GM21529 (cell line): ENCODE data around the gene PTPN7.
"Not testable (repeated sequence)": the region's sequence is repeated elsewhere in the genome, so short reads cannot be mapped to it uniquely, and the experiment has no call there.

ENCODE experiments used
- ATAC-seq: cut with Tn5 transposase; IDR thresholded peaks from one replicate; pipeline ENCODE4 v1.9.1; 2021; ENCODE audit not compliant: unreplicated experiment

PTPN7 gene

DNA sequence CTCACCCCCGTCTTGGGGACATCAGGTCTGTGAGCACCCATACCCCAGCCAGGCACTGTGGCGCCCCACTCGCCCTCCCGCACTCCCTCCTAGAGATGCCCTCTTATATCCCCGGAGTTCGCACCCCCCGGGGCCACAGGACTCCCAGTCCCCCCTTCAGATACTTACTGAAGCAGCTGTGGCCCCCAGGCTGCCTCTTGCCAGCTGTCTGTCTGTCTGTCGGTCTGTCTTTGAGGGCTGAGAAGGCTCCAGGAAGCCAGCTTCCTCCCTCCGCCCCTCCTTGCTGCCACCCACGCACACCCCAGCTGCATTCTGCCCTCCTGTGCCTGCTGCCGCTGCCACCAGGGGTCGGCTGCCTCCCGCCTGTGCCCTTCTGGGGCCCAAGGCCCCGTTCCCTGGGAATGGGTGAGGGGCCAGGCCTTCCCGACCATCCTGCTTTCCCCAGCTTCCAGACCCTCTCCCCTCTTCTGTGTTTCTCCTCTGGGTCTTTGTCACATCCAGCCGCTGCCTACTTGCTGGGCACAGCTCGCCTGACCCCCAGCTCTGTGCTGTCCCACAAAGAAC lies at the start of gene PTPN7:
Gene PTPN7, minus strand, starts transcription at position 226 of the 564 bp plus-strand sequence. CDS start 1,200 bp downstream, outside the sequence.
- ATAC-seq = peak; percentile 38

DNA sequence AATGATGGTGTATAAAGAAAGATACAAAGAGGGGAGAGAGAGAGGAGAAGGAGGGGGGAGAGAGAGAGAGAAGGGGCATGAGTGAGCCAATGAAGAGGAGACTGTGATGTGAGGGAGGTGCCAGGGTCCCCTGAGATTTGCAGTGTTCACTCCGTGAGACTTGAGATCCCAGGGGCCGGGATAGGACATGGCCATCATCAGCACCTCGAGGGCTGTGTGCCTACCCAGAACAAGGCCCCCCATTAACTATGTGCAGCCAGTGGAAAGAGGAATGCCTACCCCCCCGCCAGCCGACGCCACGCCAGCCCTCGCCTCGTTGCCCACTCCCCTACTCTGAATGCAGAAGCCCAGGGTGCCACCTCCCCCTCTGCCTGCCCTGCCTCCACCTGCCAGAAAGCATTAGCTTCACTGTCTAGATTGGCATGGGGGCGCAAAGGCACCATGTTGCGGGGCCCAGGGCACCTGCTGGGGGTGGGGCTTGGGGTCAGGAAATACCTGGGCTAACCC lies 48.0 kb upstream of the PTPN7 start:
- no peak for ATAC-seq

DNA sequence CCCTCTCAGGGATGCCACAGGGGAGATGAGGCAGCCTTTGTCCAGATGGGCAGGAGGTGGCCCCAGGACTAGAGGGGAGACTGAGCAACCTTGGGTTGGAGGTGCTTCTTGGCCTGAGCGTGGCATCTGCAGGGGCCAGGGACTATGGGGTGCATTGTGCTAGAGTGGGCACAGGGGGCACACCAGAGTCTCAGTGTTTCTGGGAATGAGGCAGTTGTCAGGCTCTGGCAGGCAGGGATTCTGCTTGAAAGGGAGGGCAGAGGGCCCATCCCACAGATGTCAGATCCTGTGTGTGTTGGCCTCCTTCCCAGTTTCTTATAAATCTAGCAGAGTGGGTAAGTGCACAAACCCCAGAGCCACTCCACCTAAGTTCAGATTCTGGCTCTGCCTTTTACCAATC lies 46.9 kb upstream of the PTPN7 start:
- no peak for ATAC-seq

DNA sequence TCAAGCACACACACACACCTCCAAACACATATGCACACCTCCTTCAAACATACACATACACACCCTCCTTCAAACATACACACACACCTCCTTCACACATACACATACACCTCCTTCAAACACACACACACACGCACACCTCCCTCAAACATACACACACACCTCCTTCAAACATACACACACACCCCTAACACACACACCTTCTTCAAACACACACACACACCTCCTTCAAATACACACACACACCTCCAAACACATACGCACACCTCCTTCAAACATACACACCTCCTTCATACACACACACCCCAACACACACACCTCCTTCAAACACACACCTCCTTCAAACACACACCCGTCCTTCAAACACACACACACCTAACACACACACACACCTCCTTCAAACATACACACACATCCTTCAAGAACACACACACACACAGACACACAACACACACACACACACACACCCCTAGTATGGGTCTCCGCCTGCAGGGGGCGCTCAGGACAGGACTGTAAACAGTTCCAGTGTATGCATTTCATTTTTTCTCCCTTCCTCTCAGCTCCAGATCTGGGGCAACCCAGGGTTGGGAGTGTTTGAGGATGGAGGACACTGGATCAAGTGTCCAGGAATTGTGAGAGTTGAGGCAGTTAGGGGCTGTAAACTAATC lies 45.3 kb upstream of the PTPN7 start:
- no peak for ATAC-seq

DNA sequence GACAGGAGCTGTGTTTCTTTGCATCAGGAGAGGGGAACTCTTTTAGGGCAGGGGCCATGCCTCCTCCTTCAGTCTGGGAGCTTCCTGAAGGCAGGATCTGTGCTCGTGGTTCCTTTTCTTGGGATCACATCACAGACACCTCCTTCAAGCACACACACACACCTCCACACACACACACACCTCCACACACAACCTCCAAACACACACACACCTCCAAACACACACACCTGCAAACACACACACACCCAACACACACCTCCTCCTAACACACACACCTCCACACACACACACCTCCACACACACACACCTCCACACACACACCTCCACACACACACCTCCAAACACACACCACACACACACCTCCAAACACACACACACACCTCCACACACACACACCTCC lies 43.7 kb upstream of the PTPN7 start:
- no peak for ATAC-seq

DNA sequence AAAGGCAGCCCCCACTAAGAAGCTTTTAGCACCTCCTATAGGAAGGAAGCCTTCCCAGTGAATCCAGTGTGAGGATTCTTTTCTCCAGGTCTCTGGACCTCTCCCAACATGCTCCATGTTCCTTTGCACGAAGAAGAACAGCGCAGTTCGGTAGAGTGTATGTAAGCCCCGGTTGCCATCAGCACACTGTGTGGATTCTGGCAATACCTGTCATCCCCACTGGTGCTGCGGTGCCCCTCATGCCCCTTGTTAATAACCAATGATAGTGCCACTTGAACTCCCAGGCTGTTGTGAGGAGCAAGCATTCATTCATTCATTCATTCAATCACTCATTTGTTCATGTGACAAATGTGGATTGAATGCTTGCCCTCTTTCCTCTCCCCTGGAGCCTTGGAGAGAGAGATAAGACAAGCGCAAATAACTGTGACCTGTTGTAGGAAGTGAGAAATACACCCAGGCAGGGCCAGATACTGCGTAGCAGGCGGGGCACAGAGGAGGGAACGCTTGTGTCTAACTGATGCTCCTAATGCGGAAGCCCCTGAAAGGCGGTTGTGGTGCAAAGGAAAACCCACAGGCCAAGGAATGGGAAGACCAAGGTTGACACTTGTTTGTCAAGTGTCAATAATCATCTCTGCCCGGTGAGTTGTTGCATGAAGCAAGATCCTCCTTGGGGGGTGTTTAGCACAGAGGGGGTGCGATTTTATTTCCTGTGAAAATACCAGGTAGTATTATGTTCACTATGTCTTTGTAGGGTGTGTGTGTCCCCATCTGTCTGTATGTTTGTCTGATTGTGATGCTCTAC lies 43.0 kb upstream of the PTPN7 start:
- ATAC-seq = no peak

DNA sequence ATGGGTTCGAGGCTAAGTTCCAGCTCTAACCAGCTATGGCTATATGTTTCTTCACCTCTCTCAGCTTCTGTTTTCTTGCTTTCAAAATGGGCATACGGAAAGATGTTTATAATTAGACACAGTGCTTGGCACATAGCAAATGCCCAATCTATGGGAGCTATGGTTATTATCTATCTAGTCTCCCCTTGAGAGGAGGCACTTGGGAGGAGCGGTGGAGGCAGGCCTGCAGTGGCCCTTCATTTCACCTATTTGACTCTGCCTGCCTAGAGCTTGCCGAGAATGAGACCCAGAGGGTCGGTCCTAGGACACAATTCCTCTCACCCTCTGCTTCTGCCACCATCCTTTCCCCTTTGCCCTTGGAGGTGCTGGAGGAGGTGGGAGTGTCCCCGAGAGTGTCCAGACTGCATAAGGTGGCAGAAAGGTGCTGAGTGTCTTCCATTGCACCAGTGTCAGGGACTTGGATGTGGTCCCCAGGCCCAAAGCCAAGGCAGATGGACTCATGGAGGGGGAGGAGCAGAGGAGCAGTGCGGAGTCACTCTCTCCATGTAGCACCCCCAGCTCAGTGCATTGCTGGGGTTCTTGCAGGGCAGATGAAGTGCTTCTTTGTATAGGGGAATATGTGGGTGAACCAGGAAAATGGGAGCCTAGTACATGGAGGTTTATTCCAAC lies 42.2 kb upstream of the PTPN7 start:
- no peak for ATAC-seq

DNA sequence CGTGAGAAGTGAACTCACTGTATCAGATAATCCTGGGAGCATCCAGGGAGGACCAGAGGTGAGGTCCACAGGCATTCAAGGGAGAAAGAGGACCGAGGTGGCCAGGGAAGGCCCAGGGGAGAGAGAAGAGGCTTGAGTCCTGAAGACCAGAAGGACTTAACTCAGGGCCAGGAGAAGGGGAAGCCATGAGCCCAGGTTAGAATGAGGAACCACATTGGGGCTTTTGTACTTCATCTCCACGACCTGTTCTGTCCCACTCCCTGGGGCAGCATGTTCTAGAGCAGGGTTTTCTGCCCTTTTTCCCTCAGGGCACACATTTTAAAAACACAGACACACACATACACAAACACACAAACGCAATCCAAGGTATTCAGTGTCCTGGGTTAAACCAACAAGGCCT lies 41.6 kb upstream of the PTPN7 start:
- ATAC-seq = no peak

DNA sequence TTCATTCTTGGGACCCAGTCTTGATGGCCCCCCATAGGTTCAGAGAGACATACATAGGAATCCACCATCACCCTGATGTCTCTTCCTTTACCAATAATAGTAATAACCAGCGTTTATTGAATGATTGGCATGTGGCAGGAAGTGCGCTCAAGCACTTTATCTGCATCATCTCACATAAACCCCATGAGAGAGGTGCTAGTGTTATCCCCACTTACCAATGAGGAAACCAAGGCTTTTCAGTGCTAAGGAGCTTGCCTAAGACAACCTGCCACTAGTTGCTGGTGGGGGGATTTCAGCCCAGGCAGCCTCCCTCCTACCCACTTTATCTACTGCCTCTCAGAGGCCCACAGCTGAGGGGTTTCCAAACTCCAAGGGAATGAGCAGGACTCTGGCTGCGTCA lies 40.9 kb upstream of the PTPN7 start:
- ATAC-seq = no peak

DNA sequence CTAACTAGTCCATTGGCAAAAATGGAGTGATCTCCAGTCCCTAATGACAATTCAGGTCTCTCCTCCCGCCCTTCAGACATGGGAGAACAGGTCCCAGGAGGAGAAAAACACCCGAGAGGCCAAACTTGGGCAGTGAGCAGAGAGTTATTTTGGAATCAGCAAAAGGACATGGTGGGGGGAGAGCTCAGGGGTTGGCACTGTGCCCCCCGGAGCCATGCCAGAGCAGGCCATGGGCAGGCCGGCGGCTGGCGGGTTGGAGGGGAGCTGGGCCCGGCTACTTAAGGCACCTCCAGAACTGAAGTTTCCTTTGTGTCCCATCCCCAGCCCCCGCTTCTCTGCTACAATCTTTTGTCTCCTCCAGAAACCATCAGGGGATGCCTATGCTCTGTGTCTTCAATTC lies 40.3 kb upstream of the PTPN7 start:
- no peak for ATAC-seq

DNA sequence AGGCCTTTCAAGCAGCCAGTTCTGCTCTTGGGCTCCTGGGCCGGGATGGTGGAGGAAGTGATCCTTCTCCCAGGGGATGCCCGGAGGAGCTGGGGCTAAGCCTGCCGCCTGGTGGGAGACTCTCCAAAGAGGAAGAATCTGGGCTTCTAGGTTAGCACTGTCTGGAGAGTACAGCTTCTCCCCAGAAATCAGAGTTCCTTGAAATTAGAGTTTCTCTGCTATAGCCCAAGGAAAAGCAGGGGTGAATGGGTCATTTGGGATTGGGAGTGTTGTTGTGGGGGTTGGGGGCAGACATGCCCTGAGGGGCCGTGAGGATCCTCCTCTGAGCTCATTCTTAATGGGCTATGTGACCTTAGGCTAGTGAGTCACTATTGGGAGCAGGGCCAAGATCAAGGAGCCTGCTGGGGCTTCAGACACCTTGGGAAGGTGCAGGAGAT lies 39.7 kb upstream of the PTPN7 start:
- ATAC-seq = no peak

DNA sequence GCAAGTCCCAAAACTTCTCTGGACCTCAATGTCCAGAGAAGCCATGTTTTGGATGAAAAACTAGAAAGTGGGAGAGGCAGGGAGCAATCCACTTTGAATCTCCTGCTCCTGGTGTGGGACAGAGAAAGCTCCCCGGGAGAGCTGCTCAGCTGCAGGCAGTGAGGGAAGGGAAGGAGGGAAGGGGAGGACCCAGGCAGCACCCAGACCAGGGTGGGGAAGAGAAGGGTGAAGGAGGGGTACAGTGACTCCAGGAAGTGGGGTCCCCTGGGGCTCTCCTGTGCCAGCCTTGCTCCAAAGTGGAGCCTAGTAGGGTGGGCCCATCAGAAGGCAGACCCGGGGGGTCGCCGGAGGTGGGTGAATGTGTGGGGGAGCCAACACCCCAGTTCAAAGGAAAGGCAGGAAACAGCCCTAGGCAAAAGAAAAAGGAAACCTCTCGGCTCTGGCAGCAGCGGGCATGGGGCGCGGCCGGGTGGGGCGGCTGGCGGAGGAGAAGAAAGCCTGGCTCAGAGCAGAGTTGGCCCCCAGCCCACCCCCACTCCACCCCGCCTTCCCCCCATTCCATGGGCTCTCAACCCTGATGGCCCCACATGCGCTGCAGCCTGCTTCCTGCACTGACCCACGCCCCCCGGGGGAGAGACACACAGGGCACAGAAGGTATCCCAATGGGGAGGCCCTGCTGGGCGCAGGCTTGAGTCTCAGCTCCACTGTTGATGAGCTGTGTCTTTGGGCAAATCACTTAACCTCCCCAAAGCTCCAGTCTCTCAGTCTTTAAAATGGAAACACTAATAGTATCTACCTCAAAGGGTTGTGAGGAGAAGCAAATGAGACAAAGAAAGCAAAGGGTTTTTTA lies 38.9 kb upstream of the PTPN7 start:
- ATAC-seq = no peak

DNA sequence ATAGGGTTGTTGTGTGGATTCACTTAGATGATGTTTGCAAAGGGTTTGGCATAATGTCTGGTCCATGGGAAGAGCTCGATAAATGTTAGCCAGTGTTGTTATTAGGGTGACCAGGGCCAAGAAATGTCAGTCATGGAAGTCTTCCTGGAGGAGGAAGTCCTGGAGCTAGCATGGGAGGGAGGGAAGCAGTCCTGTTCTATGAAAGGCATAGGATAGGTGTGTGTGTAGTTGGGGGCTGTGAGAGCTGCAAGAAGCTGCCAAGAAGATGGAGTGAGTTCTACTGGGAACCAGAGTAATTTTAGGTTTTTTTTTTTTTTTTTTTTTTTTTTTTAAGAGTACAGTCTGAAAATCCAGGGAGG lies 37.9 kb upstream of the PTPN7 start:
- no peak for ATAC-seq

DNA sequence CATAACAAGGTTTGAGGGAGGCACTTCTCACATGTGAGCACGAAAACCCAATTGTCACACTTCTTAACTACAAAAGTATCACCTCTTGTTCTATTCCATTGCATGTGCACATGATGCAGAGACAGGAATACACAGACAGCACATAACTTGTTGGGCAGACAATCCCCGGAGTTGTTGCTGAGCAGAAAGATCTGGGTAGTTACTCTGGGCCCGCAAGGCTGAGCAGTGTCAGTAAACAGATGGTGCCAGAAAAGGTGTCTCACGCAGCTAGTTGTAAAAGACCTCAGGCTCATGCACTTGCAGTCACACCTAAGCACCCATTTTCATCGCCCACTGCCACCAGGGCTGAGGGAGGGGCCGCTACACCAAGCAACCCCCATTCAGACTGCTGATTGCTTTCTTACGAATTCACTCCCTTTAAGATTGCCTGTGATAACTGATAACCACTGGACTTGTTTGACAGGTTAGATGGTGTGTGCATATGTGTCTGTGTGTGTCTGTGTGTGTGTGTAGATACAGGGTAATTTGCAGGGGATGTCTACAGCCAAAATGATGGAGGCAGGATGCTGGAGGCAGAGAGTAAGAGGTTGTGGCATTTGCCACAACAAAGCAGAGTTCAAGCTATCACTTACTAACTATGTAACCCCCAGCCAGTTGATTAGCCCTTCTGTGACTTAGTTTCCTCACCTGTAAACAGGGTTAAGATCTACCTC lies 37.4 kb upstream of the PTPN7 start:
- no peak for ATAC-seq

DNA sequence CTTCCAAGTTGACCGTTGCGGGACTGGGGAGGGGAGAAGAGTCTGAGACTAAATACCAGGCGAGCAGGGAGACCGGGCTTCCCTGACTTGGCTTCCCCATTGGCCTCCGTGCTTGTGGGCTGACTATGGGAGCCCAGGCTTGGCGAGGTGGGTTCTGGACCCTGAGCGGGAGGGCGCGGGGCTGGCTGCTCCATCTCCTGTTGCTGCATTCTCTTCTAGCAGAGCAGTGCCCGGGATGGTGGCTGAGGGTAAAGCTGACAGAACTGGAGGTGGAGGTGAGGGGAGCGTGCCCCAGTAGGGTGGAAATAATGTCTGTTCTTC lies 33.9 kb upstream of the PTPN7 start:
- ATAC-seq = no peak

DNA sequence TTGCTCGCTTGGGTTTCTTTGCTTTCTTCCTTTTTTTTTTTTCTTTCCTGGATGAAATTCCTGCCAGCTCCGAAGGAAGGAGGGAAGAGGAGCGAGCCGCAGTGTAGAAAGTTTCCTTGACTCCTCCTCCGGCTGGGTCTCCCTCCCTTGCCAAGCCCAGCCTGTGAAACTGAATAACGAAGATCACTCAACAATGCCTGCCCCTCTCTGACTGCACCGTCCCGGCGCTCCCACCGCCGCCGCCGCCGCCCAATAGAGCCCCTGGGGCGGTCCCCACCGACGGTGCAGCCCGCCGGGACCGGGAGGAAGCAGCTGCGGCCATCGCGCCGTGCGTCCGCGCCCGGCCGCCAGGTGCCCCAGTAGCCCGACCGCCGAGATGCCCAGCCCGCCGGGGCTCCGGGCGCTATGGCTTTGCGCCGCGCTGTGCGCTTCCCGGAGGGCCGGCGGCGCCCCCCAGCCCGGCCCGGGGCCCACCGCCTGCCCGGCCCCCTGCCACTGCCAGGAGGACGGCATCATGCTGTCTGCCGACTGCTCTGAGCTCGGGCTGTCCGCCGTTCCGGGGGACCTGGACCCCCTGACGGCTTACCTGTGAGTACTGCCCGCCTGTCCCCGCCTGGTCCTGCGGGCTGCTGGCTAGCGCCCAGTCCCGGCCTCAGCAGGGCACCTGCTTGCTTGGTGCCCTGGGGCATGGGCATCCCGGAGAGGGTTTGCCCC lies 33.4 kb upstream of the PTPN7 start, which contains the start of gene LGR6:
Gene LGR6, plus strand, starts transcription at position 186 of the 714 bp plus-strand sequence. Its CDS starts 191 bp downstream, at position 377.
- ATAC-seq = no peak

DNA sequence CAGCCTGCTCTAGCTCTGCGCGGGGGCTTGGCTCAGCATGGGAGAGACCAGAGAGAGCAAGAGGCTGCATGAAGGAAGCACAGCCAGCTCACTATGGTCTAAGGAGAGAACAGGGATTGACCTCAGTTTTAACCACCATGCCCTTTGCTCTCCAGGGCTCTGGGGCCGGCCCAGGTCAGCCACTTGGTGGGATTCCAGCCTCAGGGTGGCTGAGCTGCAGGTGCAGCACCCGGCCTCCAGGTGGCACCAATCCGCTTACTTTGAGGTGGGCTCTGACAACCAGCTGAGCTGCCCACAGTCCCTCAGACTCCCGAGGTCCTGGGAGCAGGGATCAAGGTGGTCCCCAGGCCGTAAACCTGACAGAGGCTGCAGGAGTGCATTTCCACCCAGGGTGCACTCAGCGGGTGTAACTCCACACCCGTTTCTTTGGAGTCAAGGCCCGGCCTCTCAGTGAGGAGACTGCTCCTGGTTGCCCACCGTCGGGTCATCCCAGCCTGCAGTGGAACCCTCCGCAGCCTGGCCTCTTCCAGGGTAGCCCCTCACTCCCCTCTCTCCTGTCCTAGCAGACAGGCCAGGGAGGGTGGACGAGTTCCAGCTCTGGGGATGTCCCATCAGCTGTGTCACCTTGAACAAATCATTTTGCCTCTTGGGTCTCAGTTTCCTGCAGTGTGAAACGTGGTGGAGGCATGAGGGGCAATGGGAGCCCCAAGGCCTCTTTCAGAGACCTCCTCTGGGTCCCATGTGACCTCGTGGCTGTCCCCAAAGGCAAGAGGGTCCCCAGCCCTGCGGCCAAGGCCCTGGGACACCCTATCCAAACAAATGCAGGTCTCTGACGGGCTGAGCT lies 32.6 kb upstream of the PTPN7 start:
- ATAC-seq = no peak

DNA sequence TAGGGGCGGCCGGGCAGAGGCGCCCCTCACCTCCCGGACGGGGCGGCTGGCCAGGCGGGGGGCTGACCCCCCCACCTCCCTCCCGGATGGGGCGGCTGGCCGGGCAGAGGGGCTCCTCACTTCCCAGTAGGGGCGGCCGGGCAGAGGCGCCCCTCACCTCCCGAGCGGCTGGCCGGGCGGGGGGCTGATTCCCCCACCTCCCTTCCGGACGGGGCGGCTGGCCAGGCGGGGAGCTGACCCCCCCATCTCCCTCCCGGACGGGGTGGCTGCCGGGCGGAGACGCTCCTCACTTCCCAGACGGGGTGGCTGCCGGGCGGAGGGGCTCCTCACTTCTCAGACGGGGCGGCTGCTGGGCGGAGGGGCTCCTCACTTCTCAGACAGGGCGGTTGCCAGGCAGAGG lies 31.0 kb upstream of the PTPN7 start:
- ATAC-seq = not testable (repeated sequence)
